ENCODE measurements around the gene NSUN5. TPM values are rescaled to one million over a fixed set of nuclear protein-coding genes. Genes with fewer than 3 reads are reported as not detected.

The NSUN5 gene
- total and polyA plus RNA-seq, 9 of the 15 experiments (the other 6 are each of a cell fraction or from before 2014, with no cell fraction given): 4.7 to 115 (median 43.0) TPM

GRCh38 chr7:73329861-73330581 lies 21.4 kb upstream of the NSUN5 start:
- Histone ChIP-seq H3K27me3 (ENCODE audit: control insufficient read depth in 2 of 2, insufficient read depth in 2 of 2, low read length in 2 of 2) (peaks cover 43 to 53% of the 10 kb centered on the region in 2 experiments), H4K20me1 (replicated peaks; ENCODE audit: control insufficient read depth, insufficient read depth, low read length) (peaks cover 5% of the 10 kb centered on the region; the same call in 1 of the 2 replicates), H3K79me2 (ENCODE audit: control insufficient read depth, insufficient read depth, low read length) (no peaks in the 10 kb centered on the region), H2AFZ (ENCODE audit: low read depth, low read length) (no peak overlapping the region), H3K9me3 (replicated peaks; ENCODE audit: control insufficient read depth, insufficient read depth, low read depth, low read length) (no peaks in the 10 kb centered on the region), H3K27ac (ENCODE audit: extremely low read depth, low read depth, low read length) (no peak overlapping the region), H3K36me3 (ENCODE audit: control insufficient read depth, insufficient read depth, low read length) (no peaks in the 10 kb centered on the region), H3K9ac (ENCODE audit: insufficient read depth in 1 of 2, low read depth in 2 of 2, low read length in 2 of 2) (no peak overlapping the region), H3K4me3 (no peak overlapping the region), H3K4me1 (replicated peaks in 1 of 2; ENCODE audit: control insufficient read depth in 2 of 2, insufficient read depth in 2 of 2, low read length in 2 of 2) (no peaks in the 10 kb centered on the region), H3K9me1 (ENCODE audit: control insufficient read depth, insufficient read depth, low read length) (no peaks in the 10 kb centered on the region), H3K4me2 (ENCODE audit: insufficient read depth, low read length) (no peak overlapping the region)
- intact Hi-C loops (cut with micrococcal nuclease): loop anchor here (10.0 kb wide), 1 partner anchor 405 kb away; the partner anchor contains the start of gene ABHD11
- DNase-seq (ENCODE audit: extremely low read depth in 1 of 4, low spot score in 3 of 4) (no peak), FAIRE-seq (no peak), ATAC-seq (peak; percentile 47; the same call in 2 of the 3 replicates)
- in situ Hi-C loops (cut with MboI): loop anchor here (10.0 kb wide), 1 partner anchor 405 kb away; the partner anchor contains the start of gene ABHD11
- CTCF ChIA-PET (ENCODE audit: low intra/inter-chr PET ratio): no interaction called here
- peak; percentile 71 for TF ChIP-seq ZNF316 (IDR thresholded peaks at IDR 0.05)
- peak; percentile 26 for TF ChIP-seq ZFP36 (IDR thresholded peaks at IDR 0.05; ENCODE audit: low read depth, low read length, partially characterized antibody)
- TF ChIP-seq MAFF (IDR thresholded peaks at IDR 0.05; ENCODE audit: low read length): peak; percentile 8; the same call in 1 of the 2 replicates
- TF ChIP-seq ZNF584 (CRISPR knock-in tag; IDR thresholded peaks at IDR 0.05; ENCODE audit: low read depth): no peak
- TF ChIP-seq MAFK (IDR thresholded peaks at IDR 0.05; ENCODE audit: low read length): peak; percentile 11; the same call in 1 of the 2 replicates
- TF ChIP-seq C11orf30 (IDR thresholded peaks at IDR 0.05; ENCODE audit: low read depth): peak; percentile 57
- under 1% methylated on average over 11 of the region's 11 CpGs for WGBS (ENCODE audit: insufficient coverage, low coverage, missing lambda C conversion rate)
- no TSS peak for BruUV-seq (replicated peaks)
- POLR2A ChIA-PET: interaction anchor here (0.6 kb wide), 1 partner anchor 568 kb away, joined by 4 read pairs; no protein-coding TSS in a partner anchor

Measured in K562 (cell line).